NB4 (cell line): Measurements from ENCODE around the gene DLGAP3.

Experiments used
- DNase-seq: peaks from one replicate; pipeline ENCODE4 v3.0.0; 2010; ENCODE audit warnings: low read depth
- H3K4me3 ChIP-seq: one replicate; pipeline ENCODE4 v1.5.1; 2011; ENCODE audit warnings: mild to moderate bottlenecking, low read depth, low read length, moderate library complexity
- CTCF ChIP-seq: IDR thresholded peaks from one replicate; pipeline ENCODE4 v1.5.1; 2012; ENCODE audit warnings: low read depth, low read length
- MAX ChIP-seq: IDR thresholded peaks from 2 replicates; pipeline ENCODE4 v1.6.1; 2011; ENCODE audit warnings: low read depth, low read length
- MYC ChIP-seq: IDR thresholded peaks from 2 replicates; pipeline ENCODE4 v1.6.1; 2011; ENCODE audit warnings: low read depth, low read length
- POLR2A ChIP-seq: IDR thresholded peaks from 2 replicates; pipeline ENCODE4 v1.6.1; 2011; ENCODE audit warnings: mild to moderate bottlenecking; ENCODE audit not compliant: insufficient read length; ENCODE audit errors: extremely low read depth

DLGAP3 gene

GRCh38 chr1:34852677-34853217 lies 76.7 kb downstream of the DLGAP3 start:
- H3K4me3 ChIP-seq: no peak overlapping the region
- TF ChIP-seq CTCF (peak; percentile 96), POLR2A (no peak), MYC (peak; percentile 63; the same call in 1 of the 2 replicates), MAX (peak; percentile 79)
- peak; percentile 93 for DNase-seq

GRCh38 chr1:34851431-34852105 lies 77.9 kb downstream of the DLGAP3 start:
- no peak for DNase-seq
- no peak for TF ChIP-seq POLR2A
- no peak for TF ChIP-seq CTCF
- no peak for TF ChIP-seq MAX
- TF ChIP-seq MYC: no peak
- no peak overlapping the region for H3K4me3 ChIP-seq

- no peak for TF ChIP-seq CTCF
- no peak for TF ChIP-seq MAX
- no peak for TF ChIP-seq POLR2A
- no peak for TF ChIP-seq MYC
- DNase-seq: no peak
- H3K4me3 ChIP-seq: no peak overlapping the region
Measured at GRCh38 chr1:34850382-34850781, 79.1 kb downstream of the DLGAP3 start.

- TF ChIP-seq MYC (no peak), CTCF (no peak), POLR2A (no peak), MAX (no peak)
- H3K4me3 ChIP-seq: no peak overlapping the region
- no peak for DNase-seq
Measured at GRCh38 chr1:34847094-34847493, 82.4 kb downstream of the DLGAP3 start.

- no peak for TF ChIP-seq CTCF
- no peak for TF ChIP-seq MYC
- no peak for TF ChIP-seq MAX
- no peak for TF ChIP-seq POLR2A
- no peak overlapping the region for H3K4me3 ChIP-seq
- no peak for DNase-seq
Measured at GRCh38 chr1:34846265-34846664, 83.2 kb downstream of the DLGAP3 start.
